Endothelial cell of umbilical vein (primary cell): ENCODE data around the gene STK32A. TPM values are rescaled to one million over a fixed set of nuclear protein-coding genes. Genes with fewer than 3 reads are reported as not detected.

Experiments used
- BruUV-seq: library from RNA; stranded (reverse); fragments of 400-500 nt; replicated peaks from 2 replicates; lab custom pipeline; 2021; lab: Mats Ljungman, UMichigan
- CTCF ChIA-PET: fragments of 300-600, 350-600 bp; sonication (Branson Sonifier 250); formaldehyde crosslinking; loops from one replicate; lab custom pipeline; 2021; ENCODE audit warnings: antibody characterized with exemption, inconsistent platforms; lab: Charles Lee
- POLR2A ChIA-PET: fragments of 300-600, 350-600 bp; sonication (Branson Sonifier 250); formaldehyde crosslinking; loops from one replicate; lab custom pipeline; 2021; ENCODE audit warnings: antibody characterized with exemption, inconsistent platforms; lab: Charles Lee
- DNase-seq: peaks from one replicate; pipeline ENCODE4 v3.0.0-alpha.2; 2011; ENCODE audit warnings: low read depth, low spot score
- FAIRE-seq: peaks from 2 replicates; lab custom pipeline; 2011; peaks lifted over from hg19 to GRCh38; lab: Jason Lieb, UNC
- H2AFZ ChIP-seq: 2 replicates; pipeline ENCODE4 v1.6.0; 2012; ENCODE audit warnings: low read depth, low read length, control low read depth, inconsistent platforms
- H3K27ac ChIP-seq: 2 replicates; pipeline ENCODE4 v1.5.1; 2011; ENCODE audit warnings: low read depth, mild to moderate bottlenecking, control low read depth, low read length, moderate library complexity; ENCODE audit not compliant: insufficient read depth
- H3K27me3 ChIP-seq, 2 experiments: 2 replicates each; pipeline versions ENCODE4 v1.6.0 to v1.6.1; 2011; ENCODE audit warnings: low read length in 2 of 2, mixed read lengths in 1 of 2; ENCODE audit not compliant: control insufficient read depth in 2 of 2, insufficient read depth in 2 of 2
- H3K36me3 ChIP-seq, 2 experiments: 2 replicates in 1 of 2; 3 replicates in 1 of 2; pipeline ENCODE4 v1.5.1; 2011; ENCODE audit warnings: low read length in 2 of 2, mild to moderate bottlenecking in 1 of 2, moderate library complexity in 1 of 2; ENCODE audit not compliant: control insufficient read depth in 2 of 2, insufficient read depth in 2 of 2; ENCODE audit errors: extremely low read depth in 1 of 2
- H3K4me1 ChIP-seq: 3 replicates; pipeline ENCODE4 v1.5.1; 2011; ENCODE audit warnings: mild to moderate bottlenecking, low read length; ENCODE audit not compliant: control insufficient read depth, insufficient read depth; ENCODE audit errors: extremely low read depth
- H3K4me2 ChIP-seq: 2 replicates; pipeline ENCODE4 v1.6.1; 2011; ENCODE audit warnings: low read length, control low read depth, mixed read lengths; ENCODE audit not compliant: insufficient read depth
- H3K4me3 ChIP-seq, 3 experiments: fragments of 200-600 bp in 1 of 3; sonication (generic), shearing (Covaris generic) in 1 of 3; replicated peaks in 1 of 3; 2 replicates each; pipeline ENCODE4 v1.5.1; 2011 to 2016; ENCODE audit warnings: control low read depth in 3 of 3, low read length in 3 of 3, mild to moderate bottlenecking in 2 of 3, inconsistent platforms in 1 of 3, low read depth in 1 of 3, moderate library complexity in 1 of 3; ENCODE audit not compliant: insufficient read depth in 1 of 3
- H3K79me2 ChIP-seq: 2 replicates; pipeline ENCODE4 v1.6.0; 2012; ENCODE audit warnings: low read length, inconsistent platforms; ENCODE audit not compliant: control insufficient read depth, insufficient read depth
- H3K9ac ChIP-seq: replicated peaks from 2 replicates; pipeline ENCODE3; 2011; ENCODE audit warnings: low read length, control low read depth; ENCODE audit not compliant: insufficient read depth; ENCODE audit errors: extremely low read depth
- H3K9me1 ChIP-seq: replicated peaks from 3 replicates; pipeline ENCODE4 v1.6.0; 2011; ENCODE audit warnings: mild to moderate bottlenecking, low read length; ENCODE audit not compliant: control insufficient read depth, insufficient read depth; ENCODE audit errors: extremely low read depth
- H3K9me3 ChIP-seq: replicated peaks from 2 replicates; pipeline ENCODE4 v1.5.1; 2012; ENCODE audit warnings: low read length, inconsistent platforms; ENCODE audit not compliant: control insufficient read depth, insufficient read depth
- H4K20me1 ChIP-seq: replicated peaks from 2 replicates; pipeline ENCODE3; 2011; ENCODE audit warnings: mild to moderate bottlenecking, low read length; ENCODE audit not compliant: control insufficient read depth, insufficient read depth; ENCODE audit errors: extremely low read depth
- CTCF ChIP-seq, 2 donors: IDR thresholded peaks; 1 replicate in 1 of 2; 2 replicates in 1 of 2; pipeline ENCODE4 v1.5.1; 2011; ENCODE audit warnings: low read length in 2 of 2, mild to moderate bottlenecking in 2 of 2, moderate library complexity in 2 of 2, control low read depth in 1 of 2, inconsistent platforms in 1 of 2, low read depth in 1 of 2; ENCODE audit not compliant: insufficient read depth in 1 of 2; ENCODE audit errors: extremely low read depth in 1 of 2
- EZH2 ChIP-seq: IDR thresholded peaks from 2 replicates; pipeline ENCODE4 v1.6.1; 2012; ENCODE audit warnings: borderline replicate concordance, low read depth, mild to moderate bottlenecking, moderate library complexity, low read length, inconsistent platforms; ENCODE audit not compliant: severe bottlenecking
- GATA2 ChIP-seq: IDR thresholded peaks from 2 replicates; pipeline ENCODE4 v1.7.0; 2011; ENCODE audit warnings: low read depth, mild to moderate bottlenecking, moderate library complexity, mixed read lengths, low read length; ENCODE audit not compliant: insufficient read length, insufficient read depth
- JUN ChIP-seq: IDR thresholded peaks from 2 replicates; pipeline ENCODE4 v1.6.1; 2011; ENCODE audit warnings: borderline replicate concordance, low read depth; ENCODE audit not compliant: insufficient read length, insufficient read depth
- MAX ChIP-seq: IDR thresholded peaks from 2 replicates; pipeline ENCODE4 v1.6.1; 2011; ENCODE audit not compliant: insufficient read depth, insufficient read length
- MYC ChIP-seq: IDR thresholded peaks from one replicate; pipeline ENCODE4 v1.6.1; 2011; ENCODE audit warnings: mild to moderate bottlenecking, low read depth, low read length
- POLR2AphosphoS5 ChIP-seq: IDR thresholded peaks from 2 replicates; pipeline ENCODE4 v1.6.1; 2012; ENCODE audit warnings: low read depth, mild to moderate bottlenecking, control low read depth, low read length, moderate library complexity; ENCODE audit not compliant: insufficient read depth
- dilution Hi-C: fragments of 300-500 bp; cut with MboI; formaldehyde crosslinking; loops from one replicate; pipeline ENCODE4 v1.15.0; 2019; ENCODE audit warnings: low sequenced_read_pairs; ENCODE audit not compliant: extremely low pct_ligation_motif_present
- intact Hi-C: fragments of 100-400 bp; cut with micrococcal nuclease; formaldehyde crosslinking; loops from one replicate; pipeline ENCODE4 v1.10.0; 2022
- polyA plus RNA-seq, 4 experiments: library from polyadenylated mRNA; depleted of rRNA in 3 of 4; stranded (reverse) in 3 of 4; unstranded in 1 of 4; fragments of >200 nt; gene quantifications; 2 replicates each; pipeline versions ENCODE4 v1.2.1 to v1.2.3, GENCODE V29; 2011 to 2012; ENCODE audit warnings: missing spikeins in 1 of 4
- total RNA-seq: library from RNA; stranded (reverse); gene quantifications from 2 replicates; pipeline ENCODE4 v1.2.3, GENCODE V29; 2021

The STK32A gene
- total and polyA plus RNA-seq, 2 donors (not counting 3 experiments of a cell fraction or from before 2014, with no cell fraction given), result not detected

- no TSS peak for BruUV-seq
- CTCF ChIA-PET, result interaction anchor here (0.7 to 6.1 kb wide), 4 partner anchors 41 to 352 kb away, joined by 3 to 234 read pairs (median 23); no protein-coding TSS in a partner anchor
Measured at GRCh38 chr5:147225938-147226337, 8.9 kb upstream of the STK32A start.

More at GRCh38 chr5:147225938-147226337, 8.9 kb upstream of the STK32A start:
- no peak for TF ChIP-seq CTCF (IDR thresholded peaks at IDR 0.05; ENCODE audit: extremely low read depth in 1 of 2, insufficient read depth in 1 of 2, low read depth in 1 of 2, low read length in 2 of 2)
- no peak for TF ChIP-seq MYC
- TF ChIP-seq GATA2, result no peak
- no peak for TF ChIP-seq POLR2AphosphoS5
- no peak for TF ChIP-seq MAX
- TF ChIP-seq JUN, result no peak
- TF ChIP-seq EZH2, result no peak
- dilution Hi-C loops (no loop called here), intact Hi-C loops (no loop called here)
- peaks cover 4 to 6% of the 10 kb centered on the region in 2 experiments for H3K27me3 ChIP-seq
- no peaks in the 10 kb centered on the region for H3K4me1 ChIP-seq
- no peaks in the 10 kb centered on the region for H3K79me2 ChIP-seq
- H3K4me2 ChIP-seq, result no peak overlapping the region
- H3K4me3 ChIP-seq, result no peak overlapping the region
- H4K20me1 ChIP-seq, result no peaks in the 10 kb centered on the region
- H3K9ac ChIP-seq, result no peak overlapping the region
- FAIRE-seq (no peak), DNase-seq (no peak)
- H3K36me3 ChIP-seq, result no peaks in the 10 kb centered on the region
- H3K27ac ChIP-seq, result no peak overlapping the region
- H2AFZ ChIP-seq, result no peak overlapping the region
- no peaks in the 10 kb centered on the region for H3K9me1 ChIP-seq
- POLR2A ChIA-PET, result no interaction called here
- no peaks in the 10 kb centered on the region for H3K9me3 ChIP-seq
